HG03378 (cell line): ENCODE results near the gene CROCC.
"Not testable (repeated sequence)": the region's sequence is repeated elsewhere in the genome, so short reads cannot be mapped to it uniquely, and the experiment has no call there.

ENCODE experiments used
- ATAC-seq: cut with Tn5 transposase; IDR thresholded peaks from one replicate; pipeline ENCODE4 v1.9.1; 2021; ENCODE audit warnings: mild to moderate bottlenecking, moderate library complexity; ENCODE audit not compliant: unreplicated experiment

CROCC gene

DNA sequence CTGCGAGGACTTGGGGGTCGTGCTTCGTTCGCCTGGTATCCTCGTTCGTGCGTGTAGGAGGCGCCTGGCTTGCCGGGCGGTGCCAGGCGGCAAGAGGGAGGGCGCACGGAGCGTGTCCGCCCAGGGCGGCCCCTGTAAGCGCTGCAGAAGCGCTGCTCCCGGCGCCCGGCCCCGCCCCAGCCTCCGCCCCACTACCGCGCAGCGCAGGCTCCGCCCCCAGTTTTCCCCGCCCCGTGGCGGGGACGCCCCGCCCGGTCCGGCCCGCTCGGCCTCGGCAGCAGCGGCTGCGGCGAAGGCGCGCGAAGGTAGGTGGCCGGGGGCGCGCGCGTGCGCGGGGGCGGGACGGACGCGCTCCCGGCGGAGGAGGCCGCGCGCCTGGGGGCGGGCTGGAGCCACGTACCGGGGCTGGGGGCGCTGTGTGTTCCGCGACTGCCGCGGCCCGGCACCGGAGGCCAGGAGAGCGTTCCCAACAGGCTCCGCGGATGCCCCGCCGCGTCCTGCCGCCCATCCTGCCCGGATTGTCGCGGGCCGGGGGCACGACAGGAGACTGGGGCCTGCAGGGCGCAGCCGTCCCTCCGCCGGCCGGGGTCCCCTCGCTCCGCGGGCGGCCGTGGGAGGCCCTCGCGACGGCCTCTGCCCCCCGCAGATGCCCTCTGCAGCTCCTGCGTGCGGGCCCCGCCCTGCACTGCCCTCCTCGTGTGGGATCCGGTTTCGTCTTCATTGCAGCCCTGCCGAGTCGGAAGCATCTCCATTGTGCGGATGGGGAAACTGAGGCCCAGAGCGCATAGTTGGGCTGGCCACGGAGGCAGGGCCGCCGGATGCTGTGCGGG is 7.7 kb upstream of the CROCC start:
- ATAC-seq = no peak

DNA sequence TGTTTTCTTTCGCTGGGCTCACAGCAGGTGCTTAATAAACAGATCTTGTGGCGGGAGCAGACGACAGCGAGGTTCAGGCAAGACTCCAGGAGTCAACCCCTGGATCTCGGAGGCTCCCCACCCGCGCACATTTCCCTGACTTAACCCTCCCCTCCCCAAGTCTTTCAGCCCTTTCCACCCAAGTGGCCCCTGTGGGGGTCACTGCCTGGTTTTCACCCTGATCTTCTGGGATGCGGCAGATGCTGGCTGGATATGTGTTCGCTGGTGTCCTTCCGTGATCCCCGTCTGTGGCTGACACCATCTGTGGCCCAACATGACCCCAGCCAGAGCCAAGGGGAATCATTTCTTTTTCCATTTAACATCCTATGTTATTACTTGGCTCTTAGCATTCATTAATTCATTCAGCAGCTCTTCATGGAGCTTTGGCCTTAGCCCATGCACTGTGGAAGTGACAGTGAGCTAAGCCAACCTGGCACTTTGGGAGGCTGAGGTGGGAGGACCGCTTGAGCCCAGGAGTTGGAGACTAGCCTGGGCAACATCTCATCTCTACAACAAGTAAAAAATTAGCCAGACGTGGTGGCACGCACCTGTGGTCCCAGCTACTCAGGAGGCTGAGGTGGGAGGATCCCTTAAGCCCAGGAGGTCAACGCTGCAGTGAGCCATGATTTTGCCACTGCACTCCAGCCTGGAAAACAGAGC is 6.7 kb upstream of the CROCC start:
- not testable (repeated sequence) for ATAC-seq

DNA sequence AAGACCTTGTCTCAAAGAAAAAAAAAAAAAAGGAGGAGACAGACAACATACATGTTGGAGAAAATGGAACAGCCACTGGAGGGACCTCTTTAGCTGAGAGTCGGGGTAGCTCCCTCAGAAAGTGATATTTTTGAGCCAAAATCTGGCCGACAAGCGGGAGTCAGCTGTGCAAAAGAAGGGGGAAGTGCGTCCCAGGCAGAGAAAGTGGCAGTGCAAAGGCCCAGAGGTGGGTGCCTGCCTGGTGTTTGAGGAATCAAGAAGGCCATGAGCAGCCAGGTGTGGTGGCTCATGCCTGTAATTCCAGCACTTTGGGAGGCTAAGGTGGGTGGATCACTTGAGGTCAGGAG is 6.1 kb upstream of the CROCC start:
- ATAC-seq = no peak

DNA sequence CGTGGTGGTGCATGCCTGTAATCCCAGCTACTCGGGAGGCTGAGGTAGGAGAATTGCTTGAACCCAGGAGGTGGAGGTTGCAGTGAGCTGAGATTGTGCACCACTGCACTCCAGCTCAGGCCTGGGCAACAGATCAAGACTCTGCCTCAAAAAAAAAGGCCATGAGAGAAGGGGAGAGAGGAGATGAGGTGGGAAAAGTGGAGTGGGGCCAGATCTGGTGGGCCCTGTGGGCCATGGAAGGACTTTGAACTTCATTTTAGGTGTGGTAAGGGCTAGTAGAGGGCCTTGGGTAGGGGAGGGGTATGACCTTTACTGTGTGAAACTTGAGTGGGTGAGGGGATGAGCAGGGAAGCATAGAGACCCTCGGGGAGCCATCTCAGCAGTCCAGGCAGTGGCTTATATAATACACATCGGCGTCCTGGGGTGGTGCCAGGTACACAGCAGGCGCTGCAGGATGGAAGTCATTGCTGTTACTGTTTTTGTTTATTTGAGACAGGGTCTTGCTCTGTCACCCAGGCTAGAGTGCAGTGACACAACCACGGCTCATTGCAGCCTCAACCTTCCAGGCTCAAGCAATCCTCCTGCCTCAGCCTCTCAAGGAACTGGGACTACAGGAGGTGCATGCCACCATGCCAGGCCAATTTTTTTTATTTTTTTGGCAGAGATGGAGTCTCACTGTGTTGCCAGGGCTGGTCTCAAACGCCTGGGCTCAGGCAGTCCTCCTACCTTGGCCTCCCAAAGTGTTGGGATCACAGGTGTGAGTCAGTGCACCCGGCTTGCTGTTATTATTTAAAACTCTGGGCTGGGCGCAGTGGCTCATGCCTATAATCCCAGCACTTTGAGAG is 5.5 kb upstream of the CROCC start:
- ATAC-seq = not testable (repeated sequence)

DNA sequence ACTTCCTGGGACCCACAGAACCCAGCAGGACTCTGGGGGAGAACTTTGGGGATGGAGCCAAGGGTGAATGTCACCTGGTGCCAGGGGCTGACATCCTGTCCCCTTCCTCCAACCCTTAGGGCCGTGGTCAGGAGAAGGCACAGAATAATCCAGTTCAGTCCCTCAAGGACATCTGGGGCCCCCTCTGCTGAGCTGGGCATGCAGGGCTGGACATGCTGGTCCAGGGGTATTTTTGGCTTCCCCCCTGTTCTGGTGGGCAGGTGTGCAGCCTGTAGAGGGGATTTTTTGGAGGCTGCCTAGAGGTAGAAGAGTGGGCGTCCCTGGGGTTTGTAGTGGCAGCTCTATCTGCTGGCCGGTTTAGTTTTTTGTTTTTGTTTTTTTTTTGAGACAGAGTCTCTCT is 3.4 kb upstream of the CROCC start:
- ATAC-seq = no peak

DNA sequence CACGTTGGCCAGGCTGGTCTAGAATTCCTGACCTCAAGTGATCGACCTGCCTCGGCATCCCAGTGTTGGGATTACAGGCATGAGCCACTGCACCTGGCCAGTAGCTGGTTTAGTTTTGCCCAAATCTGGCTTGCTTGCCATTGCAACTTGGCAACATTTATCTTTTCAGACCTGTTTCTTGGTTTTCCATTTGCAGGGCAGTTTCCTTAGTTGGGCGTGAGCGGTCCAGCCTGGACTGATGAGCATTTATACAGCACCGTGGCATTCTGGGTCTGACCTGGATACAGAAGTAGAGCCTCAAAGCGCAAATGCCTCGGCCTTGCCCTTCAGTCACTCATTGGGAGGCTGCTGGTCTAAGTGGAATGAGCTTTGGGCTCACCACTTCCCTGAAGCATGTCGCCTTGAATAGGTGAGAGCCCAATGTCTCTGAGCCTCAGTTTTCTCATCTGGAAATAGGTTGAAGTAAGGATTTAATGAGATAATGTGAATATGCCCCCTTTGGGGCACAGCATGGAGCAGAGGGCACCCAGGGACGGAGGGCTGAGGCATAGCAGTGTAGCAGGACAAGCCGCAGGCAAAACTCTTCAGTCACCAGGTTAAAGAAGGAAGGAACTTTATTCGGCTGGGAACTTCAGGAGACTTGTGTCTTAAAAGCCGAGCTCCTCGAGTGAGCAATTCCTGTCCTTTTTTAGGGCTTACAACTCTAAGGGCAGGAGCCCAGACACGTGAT is 2.6 kb upstream of the CROCC start:
- not testable (repeated sequence) for ATAC-seq

DNA sequence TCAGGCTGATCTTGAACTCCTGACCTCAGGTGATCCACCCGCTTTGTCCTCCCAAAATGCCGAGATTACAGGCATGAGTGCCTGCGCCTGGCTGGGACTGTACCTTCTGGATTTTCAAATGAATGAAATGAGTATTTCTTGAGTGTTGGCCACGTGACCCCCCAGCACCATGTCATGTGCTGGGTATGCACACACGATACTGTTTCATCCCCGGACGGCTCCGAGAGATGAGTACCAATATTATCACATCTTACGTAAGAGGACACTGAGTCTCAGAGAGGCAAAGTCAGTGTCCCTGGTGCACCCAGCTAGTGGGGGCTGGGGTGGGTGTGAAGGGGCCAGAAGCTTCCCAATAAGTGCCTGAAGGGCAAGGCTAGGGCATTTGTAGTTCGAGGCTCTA is 780 bp upstream of the CROCC start:
- no peak for ATAC-seq

DNA sequence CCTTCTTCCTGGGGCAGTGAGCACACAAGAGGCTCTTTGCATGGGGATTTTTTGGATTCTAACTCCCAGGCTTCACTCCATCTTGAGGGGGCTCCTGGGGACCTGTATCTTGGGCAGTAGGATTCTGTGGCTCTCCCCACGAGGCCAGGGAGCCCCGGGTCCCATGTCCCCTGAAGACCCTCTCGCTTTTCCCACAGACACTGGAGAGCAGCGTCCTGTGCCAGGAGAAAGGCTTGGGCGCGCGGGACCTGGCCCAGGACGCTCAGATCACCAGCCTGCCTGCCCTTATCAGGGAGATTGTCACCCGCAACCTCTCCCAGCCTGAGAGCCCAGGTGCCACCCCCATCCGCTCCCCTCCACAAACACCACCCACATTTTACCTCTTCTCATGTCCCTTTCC is 735 bp downstream of the CROCC start:
- ATAC-seq = no peak

DNA sequence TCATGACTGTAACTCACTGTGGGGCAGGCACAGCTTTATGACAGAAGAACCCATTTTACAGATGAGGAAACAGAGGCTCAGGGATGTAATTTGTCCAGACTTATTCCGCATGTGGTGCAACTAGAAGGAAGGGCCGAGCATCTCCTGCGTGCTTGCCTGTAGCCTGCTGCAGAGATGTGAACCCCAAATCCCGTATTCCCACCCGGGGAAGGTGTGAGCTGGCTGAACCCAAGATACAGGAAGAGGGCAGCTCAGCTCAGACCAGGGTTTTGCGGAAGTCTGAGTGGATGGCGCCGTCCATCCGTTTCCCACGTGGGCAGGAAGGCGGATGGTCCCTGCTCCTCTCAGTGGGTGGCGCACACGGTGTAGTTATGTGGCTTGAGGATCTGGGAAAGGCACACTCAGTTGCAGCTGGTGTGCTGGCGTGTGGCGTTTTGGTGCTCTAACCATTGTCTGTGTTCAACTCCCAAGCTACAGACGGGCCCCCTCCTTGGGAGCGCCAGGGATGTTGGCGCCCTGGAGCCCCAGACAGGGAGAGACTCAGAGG is 1.2 kb downstream of the CROCC start:
- no peak for ATAC-seq

DNA sequence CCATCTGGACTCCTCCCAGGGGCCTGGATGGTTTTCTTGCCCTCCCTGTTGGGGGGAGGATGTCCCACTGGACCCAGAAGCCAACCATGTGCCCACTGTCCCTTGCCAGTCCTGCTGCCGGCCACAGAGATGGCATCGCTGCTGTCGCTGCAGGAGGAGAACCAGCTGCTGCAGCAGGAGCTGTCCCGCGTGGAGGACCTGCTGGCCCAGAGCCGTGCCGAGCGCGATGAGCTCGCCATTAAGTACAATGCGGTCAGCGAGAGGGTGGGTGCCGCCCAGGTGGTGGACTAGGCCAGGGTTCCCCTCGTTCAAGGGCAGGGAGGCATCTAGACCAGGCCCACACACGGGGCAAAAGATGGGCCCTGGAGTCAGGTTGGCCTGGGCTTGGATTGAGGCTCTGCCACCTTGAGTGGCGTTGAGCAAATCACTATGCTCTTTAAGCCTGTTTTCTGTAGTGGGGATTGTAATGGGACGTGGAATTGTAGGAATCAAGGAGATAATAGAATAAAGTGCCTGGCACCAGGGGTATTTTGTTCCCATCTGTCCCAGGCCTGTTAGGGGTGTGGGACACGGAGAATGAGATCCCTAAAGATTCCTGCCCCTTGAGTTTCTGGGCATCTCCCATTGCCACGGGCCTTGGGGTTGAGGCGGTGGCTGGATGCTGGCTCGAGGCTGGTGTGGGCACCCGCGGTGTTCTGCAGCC is 2.6 kb downstream of the CROCC start:
- no peak for ATAC-seq

DNA sequence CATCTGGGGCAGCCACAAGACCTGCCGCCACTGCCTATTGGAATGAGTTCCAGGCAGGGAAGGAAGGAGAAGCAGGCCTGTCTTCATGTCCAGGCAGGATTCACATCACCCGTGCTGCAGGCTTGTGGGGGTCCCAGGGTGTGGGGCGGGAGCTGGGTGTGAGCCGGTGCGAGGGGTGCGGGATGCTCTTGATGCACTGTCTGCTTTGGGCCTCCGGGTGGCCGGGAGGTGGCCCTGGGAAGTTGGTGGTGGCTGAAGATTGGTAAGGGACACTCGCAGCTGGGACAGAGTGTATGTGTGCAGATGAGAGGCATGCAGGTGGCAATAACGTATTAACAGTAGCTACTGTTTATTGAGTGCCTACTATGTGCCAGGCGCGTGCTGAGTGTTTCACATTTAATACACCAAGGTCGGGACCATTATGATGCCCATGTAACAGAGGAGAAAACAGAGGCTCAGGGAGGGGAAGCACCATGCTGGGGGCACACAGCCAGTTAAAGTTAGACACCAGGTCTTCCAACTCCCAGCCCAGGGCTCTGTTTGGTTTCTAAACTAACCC is 3.3 kb downstream of the CROCC start:
- ATAC-seq = no peak

DNA sequence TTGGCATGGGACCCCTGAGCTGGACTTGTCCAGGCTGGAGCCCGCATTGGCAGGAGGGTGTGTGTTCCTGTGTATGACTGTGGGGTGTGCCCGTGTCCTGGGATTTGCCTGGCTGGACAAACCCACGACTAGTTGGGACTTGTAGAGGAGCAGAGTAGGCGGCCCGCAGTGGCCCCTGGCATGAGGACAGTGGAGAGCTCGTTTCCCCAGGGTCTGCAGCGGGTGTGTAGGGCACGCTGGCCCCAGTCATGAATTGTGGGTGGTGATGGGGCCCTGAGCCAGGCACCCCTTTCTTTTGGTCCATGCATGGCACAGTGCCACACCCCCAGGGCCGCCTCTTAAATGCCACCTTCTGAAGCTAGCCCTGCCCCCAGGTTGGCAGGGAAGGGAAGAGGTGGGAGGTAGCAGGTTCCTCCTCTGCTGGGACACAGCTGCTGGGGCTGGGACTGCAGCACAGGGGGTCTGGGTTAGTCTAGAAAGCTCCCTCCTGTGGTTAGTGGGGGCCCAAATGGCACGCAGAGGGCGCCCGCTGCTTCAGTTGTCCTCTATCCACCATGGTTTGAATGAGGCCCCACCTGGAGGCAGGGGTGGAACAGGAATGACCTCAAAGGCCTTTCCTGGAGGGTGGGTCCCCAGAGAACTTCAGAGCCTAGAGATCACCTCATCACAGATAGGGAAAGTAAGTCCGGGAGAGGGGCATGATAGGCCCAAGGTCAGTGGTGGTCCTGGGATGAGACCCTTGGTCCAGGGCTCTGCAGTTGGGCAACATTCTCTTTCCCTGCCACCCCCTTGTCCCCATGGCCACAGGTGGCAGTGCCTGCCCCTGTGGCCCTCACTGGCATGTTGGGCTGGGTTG is 4.1 kb downstream of the CROCC start:
- ATAC-seq = no peak

DNA sequence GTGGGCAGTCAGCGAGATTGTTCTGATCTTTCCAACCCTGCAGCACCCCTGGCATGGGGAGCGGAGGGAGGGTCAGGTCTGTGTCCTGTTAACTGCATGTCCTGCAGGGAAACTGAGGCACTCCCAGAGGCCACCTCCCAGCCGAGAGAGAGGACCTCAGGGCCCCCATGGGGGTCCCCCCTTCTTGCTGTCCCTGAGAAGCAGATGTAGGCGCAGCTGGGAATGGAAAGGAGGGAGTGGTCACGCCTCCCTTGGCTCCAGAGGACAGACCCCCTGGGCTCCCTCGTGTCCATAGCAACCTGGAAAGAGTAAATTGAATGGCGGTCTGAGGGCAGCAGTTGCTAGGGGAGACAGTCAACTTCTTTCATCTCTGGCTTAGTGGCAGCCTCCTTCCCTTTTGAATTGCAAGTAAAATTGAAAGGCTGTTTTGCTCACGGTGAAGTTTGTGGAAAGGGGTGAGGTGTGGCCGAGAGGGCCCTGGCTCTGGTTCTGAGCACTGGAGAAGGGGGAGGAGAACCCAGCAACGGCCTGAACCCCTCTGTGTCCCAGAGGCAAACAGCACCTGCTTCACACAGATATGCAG is 4.9 kb downstream of the CROCC start:
- no peak for ATAC-seq

DNA sequence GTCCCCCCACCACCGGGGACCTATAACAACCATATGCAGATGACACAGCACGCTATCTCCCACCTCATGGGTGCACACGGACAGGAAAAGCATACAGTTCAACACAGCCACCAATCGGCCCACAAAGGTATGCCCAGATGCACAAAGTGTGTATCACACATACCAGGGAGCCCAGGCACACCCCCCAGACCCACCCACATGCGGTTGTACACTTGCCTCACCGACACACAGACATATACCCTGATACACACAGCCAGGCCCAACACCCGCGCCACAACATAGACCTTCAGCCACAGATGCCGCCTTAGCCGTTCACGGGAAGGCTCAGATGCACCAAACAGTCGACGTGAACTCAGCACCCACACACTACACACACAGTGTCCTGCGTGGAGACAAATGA is 5.5 kb downstream of the CROCC start:
- no peak for ATAC-seq

DNA sequence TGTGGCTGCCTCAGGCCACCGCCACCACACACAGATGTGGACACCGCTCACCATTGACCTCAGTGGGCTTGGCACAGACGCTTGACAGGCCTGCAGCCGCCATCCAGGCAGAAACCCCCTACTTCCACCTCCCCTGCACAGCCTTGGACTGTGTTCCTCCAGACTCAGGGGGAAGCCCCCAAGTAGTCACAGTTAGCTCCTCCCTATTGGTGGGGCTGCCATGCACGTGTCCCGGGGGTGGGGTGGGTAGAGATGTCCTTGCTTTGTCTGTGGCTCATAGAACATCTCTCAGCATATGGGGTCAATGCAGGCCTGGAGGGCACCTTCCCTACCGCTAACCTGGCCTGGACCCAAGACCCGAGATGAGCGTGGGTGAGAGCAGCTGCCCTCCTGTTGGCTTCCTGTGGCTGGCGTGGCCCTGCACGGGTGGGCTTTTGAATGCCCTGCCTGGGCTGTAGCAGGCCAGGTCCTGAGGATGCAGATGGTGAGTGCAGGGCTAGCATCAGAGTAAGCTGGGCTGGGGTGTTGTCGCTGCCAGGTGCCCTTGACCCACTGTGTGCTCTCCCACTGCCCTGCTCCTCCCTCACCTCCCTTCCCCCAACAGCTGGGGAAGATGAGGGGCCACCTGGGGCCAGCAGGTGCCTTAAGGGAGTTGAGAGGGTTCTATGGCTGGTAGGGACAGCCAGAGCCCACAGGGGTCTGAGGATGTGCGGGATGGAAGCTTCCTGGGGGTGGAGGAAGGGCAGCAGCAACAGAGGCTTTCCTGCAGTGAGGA is 6.2 kb downstream of the CROCC start:
- no peak for ATAC-seq

DNA sequence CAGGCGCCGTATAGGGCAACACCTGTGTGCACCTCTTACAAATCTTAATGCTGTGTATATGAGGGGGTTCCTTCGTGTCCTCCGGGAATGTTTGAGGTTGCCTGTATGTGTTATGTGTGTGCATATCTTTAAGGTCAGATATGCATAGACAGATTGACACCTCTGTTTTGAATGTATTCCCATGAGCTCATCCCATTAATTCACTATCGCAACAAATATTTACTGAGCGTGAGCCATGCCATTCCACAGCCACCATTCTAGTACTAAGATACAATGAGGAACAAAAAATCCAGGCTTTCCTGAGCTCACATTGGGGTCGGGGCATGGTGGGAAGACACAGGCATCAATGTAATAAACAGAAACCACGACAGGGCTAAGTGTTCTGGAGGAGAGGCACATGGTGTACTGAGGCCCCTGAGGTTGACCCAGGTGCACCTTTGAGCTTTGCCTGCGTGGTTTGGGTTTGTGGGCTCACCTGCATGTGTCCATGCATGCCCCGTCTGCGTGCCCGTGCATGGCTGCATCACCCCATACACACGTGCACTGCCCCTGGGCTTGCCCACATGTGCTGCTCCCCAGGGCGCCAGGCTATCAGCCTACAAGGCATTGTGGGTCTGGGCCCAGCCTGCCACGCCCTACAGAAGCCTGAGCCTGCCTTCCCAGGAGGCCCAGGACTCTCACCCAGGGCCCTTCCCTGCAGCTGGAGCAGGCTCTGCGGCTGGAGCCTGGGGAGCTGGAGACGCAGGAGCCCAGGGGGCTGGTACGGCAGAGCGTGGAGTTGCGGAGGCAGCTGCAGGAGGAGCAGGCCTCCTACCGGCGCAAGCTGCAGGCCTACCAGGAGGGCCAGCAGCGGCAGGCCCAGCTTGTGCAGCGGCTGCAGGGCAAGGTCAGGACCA is 7.7 kb downstream of the CROCC start:
- not testable (repeated sequence) for ATAC-seq
